ENCODE results near the gene ARRB1.

Gene ARRB1

GRCh38 chr11:75285776-75286360 lies 65.6 kb downstream of the ARRB1 start:
- Histone ChIP-seq H3K4me1 (ENCODE audit: control insufficient read depth in 1 of 2, insufficient read depth in 1 of 2, low read depth in 1 of 2, low read length in 1 of 2) (no peaks in the 10 kb centered on the region), H3K4me3 (ENCODE audit: low read depth in 1 of 2, low read length in 1 of 2) (no peak overlapping the region), H3K27me3 (no peaks in the 10 kb centered on the region), H3K36me3 (peaks cover 73% of the 10 kb centered on the region), H3K9me3 (no peaks in the 10 kb centered on the region), H3K27ac (no peak overlapping the region)
- TF ChIP-seq CTCF (IDR thresholded peaks at IDR 0.05): no peak

DNA sequence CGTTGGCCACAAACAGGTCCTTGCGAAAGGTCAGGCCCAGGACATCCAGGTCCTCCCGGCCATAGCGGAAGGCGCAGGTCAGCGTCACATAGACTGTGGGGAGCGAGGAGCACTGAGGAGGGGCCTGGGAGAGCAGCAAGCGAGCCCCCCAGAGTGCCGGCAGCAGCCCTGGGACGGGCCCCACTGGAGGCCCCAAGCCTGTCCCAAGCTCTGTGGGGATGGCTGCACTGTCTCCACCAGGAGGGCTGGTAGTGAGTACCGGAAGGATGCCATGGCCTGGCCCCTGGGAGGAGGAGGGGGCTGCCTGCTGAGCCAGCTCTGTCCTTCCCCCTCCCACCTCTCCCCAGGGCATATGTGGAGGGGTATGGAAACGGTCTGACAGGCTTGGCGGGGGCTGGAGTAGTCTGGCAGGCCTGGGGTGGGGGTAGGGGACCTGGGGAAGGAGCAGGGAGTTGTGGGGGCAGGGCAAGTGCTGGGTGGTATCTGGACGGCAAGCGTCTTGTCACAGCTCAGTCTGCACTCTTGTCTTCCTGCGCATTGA lies 68.0 kb downstream of the ARRB1 start:
- Histone ChIP-seq H3K9me3 (no peaks in the 10 kb centered on the region), H3K27ac (no peak overlapping the region), H3K4me3 (ENCODE audit: low read depth in 1 of 2, low read length in 1 of 2) (no peak overlapping the region), H3K36me3 (peaks cover 74% of the 10 kb centered on the region), H3K27me3 (no peaks in the 10 kb centered on the region), H3K4me1 (ENCODE audit: control insufficient read depth in 1 of 2, insufficient read depth in 1 of 2, low read depth in 1 of 2, low read length in 1 of 2) (peaks cover 0 to 7% of the 10 kb centered on the region in 2 experiments)
- TF ChIP-seq CTCF (IDR thresholded peaks at IDR 0.05): no peak

DNA sequence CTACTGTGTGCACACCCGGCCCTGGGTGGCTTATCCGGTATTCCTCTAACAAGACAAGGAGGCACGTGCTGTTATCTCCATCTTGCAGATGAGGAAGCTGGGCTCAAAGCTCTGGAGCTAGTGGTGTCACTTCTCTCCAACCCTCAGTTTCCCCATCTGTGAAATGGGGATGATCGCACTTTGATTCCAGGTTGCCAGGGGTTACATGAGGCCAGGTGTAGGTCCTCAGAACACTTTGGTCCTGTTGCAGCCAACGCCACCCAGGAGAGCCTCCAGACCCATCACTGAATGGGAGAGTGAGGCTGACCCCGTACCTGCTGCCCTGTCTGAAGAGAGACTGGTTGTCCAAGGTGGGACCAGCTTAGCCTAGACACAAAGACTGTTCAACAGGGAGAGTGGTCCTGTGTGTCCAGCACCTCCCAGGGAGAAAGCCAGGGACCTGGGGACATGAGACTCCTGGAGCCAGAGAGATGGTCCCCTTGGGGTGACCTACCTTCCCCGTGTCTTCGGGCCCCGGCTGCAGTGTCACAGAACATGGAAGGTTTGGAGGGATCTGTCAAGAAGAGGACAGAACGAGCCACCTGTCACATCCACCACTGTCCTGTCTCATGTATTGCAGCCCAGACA lies 69.9 kb downstream of the ARRB1 start:
- Histone ChIP-seq H3K9me3 (no peaks in the 10 kb centered on the region), H3K4me3 (ENCODE audit: low read depth in 1 of 2, low read length in 1 of 2) (no peak overlapping the region), H3K36me3 (peaks cover 83% of the 10 kb centered on the region), H3K4me1 (ENCODE audit: control insufficient read depth in 1 of 2, insufficient read depth in 1 of 2, low read depth in 1 of 2, low read length in 1 of 2) (peaks cover 3 to 14% of the 10 kb centered on the region in 2 experiments), H3K27me3 (no peaks in the 10 kb centered on the region), H3K27ac (no peak overlapping the region)
- TF ChIP-seq CTCF (IDR thresholded peaks at IDR 0.05): no peak

DNA sequence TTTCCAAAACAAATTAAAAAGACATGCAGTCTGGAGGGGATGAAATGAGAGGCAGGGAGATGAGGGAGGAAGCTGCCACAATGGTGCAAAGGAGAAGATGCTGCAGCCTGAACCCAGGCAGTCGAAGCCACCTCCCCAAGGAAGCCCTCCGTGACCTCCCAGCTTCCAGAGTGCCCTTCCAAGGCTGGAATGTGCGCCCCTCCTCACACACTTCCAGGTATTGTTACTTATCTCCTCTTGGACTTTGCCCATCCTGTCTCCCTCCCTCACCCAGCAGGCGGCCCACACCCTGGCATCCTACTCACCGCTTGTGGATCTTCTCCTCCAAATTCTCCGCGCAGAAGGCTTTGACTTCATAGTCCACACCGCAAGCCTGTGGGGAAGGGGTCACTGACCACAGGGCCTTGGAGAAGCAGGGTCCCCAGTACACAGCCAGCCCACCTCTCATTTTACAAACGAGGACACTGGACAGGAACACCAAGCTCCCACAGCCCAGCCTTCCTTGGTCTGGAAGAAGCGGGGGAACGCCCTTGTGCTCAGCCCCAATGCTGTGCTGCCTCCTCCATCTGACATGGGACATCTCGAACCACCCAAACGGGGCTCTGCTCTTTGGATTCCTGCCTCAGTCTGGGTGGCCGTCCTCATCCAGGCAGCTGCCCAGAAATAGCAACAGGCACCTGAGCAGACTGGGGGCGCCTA lies 70.5 kb downstream of the ARRB1 start:
- peak overlapping the region; percentile 52 for H3K27ac ChIP-seq

More for the DNA sequence above, 70.5 kb downstream of the ARRB1 start:
- peaks cover 81% of the 10 kb centered on the region for H3K36me3 ChIP-seq
- peaks cover 10 to 21% of the 10 kb centered on the region in 2 experiments for H3K4me1 ChIP-seq (ENCODE audit: control insufficient read depth in 1 of 2, insufficient read depth in 1 of 2, low read depth in 1 of 2, low read length in 1 of 2)
- H3K27me3 ChIP-seq: no peaks in the 10 kb centered on the region
- H3K9me3 ChIP-seq: no peaks in the 10 kb centered on the region
- H3K4me3 ChIP-seq (ENCODE audit: low read depth in 1 of 2, low read length in 1 of 2): no peak overlapping the region
- no peak for TF ChIP-seq CTCF (IDR thresholded peaks at IDR 0.05)
